ENCODE data around the gene POU2F1.

The POU2F1 gene

GRCh38 chr1:167274061-167274460 lies 53.4 kb downstream of the POU2F1 start:
- no peak overlapping the region for H3K18ac ChIP-seq (ENCODE audit: low read length)
- H2BK15ac ChIP-seq (ENCODE audit: low read length), result no peak overlapping the region
- H3K27me3 ChIP-seq (ENCODE audit: control insufficient read depth in 3 of 3, insufficient read depth in 3 of 3, low read depth in 1 of 3, low read length in 3 of 3), result no peaks in the 10 kb centered on the region
- no peak overlapping the region for H2AK5ac ChIP-seq (ENCODE audit: low read depth, low read length)
- H3K4me2 ChIP-seq (ENCODE audit: insufficient read depth, low read length, poor library complexity, severe bottlenecking), result no peak overlapping the region
- no peak overlapping the region for H3K27ac ChIP-seq (replicated peaks; ENCODE audit: low read length)
- H3K4ac ChIP-seq (ENCODE audit: low read length), result no peak overlapping the region
- peaks cover 8 to 10% of the 10 kb centered on the region in 2 donors for H3K4me1 ChIP-seq (ENCODE audit: control insufficient read depth in 2 of 2, insufficient read depth in 1 of 2, low read depth in 1 of 2, low read length in 2 of 2)
- no peak overlapping the region for H3K4me3 ChIP-seq (ENCODE audit: low read length in 2 of 2)
- H3K36me3 ChIP-seq (replicated peaks in 1 of 2; ENCODE audit: control insufficient read depth in 2 of 2, insufficient read depth in 2 of 2, low read length in 2 of 2), result no peaks in the 10 kb centered on the region
- H3K9me3 ChIP-seq (replicated peaks in 1 of 2; ENCODE audit: control insufficient read depth in 2 of 2, insufficient read depth in 1 of 2, low read depth in 1 of 2, low read length in 2 of 2), result no peaks in the 10 kb centered on the region
- no peak for DNase-seq (ENCODE audit: low spot score)
- peaks cover 2% of the 10 kb centered on the region for H3K79me1 ChIP-seq (ENCODE audit: low read depth, low read length)
- H4K8ac ChIP-seq (ENCODE audit: low read depth, low read length), result no peak overlapping the region
- H2BK5ac ChIP-seq (ENCODE audit: low read length), result no peak overlapping the region
- no peak overlapping the region for H2BK12ac ChIP-seq (ENCODE audit: low read length)
- H3K14ac ChIP-seq (ENCODE audit: low read length), result no peak overlapping the region
- WGBS, 2 donors (ENCODE audit: extremely low coverage in 2 of 2, insufficient read length in 2 of 2, insufficient replicate concordance in 1 of 2), result no CpG with 5 or more reads among the region's 1 CpG
- H2AFZ ChIP-seq (ENCODE audit: low read length), result no peak overlapping the region
- H4K91ac ChIP-seq (ENCODE audit: low read depth, low read length, poor library complexity), result no peak overlapping the region
- H2BK120ac ChIP-seq (ENCODE audit: low read depth, low read length), result no peak overlapping the region
- H3K9ac ChIP-seq (ENCODE audit: low read depth, low read length, poor library complexity), result no peak overlapping the region
- H3K23ac ChIP-seq (ENCODE audit: low read depth, low read length, poor library complexity), result no peak overlapping the region

- no peak overlapping the region for H3K4ac ChIP-seq (ENCODE audit: low read length)
- H3K27ac ChIP-seq (replicated peaks; ENCODE audit: low read length), result no peak overlapping the region
- no peak overlapping the region for H2AK5ac ChIP-seq (ENCODE audit: low read depth, low read length)
- no peak overlapping the region for H3K4me2 ChIP-seq (ENCODE audit: insufficient read depth, low read length, poor library complexity, severe bottlenecking)
- no peak overlapping the region for H2BK5ac ChIP-seq (ENCODE audit: low read length)
- H3K79me1 ChIP-seq (ENCODE audit: low read depth, low read length), result peaks cover 2% of the 10 kb centered on the region
- no peaks in the 10 kb centered on the region for H3K36me3 ChIP-seq (replicated peaks in 1 of 2; ENCODE audit: control insufficient read depth in 2 of 2, insufficient read depth in 2 of 2, low read length in 2 of 2)
- no peak overlapping the region for H2BK15ac ChIP-seq (ENCODE audit: low read length)
- H3K14ac ChIP-seq (ENCODE audit: low read length), result no peak overlapping the region
- H3K9ac ChIP-seq (ENCODE audit: low read depth, low read length, poor library complexity), result no peak overlapping the region
- no peak overlapping the region for H2AFZ ChIP-seq (ENCODE audit: low read length)
- no peak overlapping the region for H3K4me3 ChIP-seq (ENCODE audit: low read length in 2 of 2)
- no peak overlapping the region for H3K18ac ChIP-seq (ENCODE audit: low read length)
- no peak for DNase-seq (ENCODE audit: low spot score)
- no peaks in the 10 kb centered on the region for H3K9me3 ChIP-seq (replicated peaks in 1 of 2; ENCODE audit: control insufficient read depth in 2 of 2, insufficient read depth in 1 of 2, low read depth in 1 of 2, low read length in 2 of 2)
- WGBS, 2 donors (ENCODE audit: extremely low coverage in 2 of 2, insufficient read length in 2 of 2, insufficient replicate concordance in 1 of 2), result no CpG with 5 or more reads among the region's 3 CpGs
- no peak overlapping the region for H4K91ac ChIP-seq (ENCODE audit: low read depth, low read length, poor library complexity)
- no peak overlapping the region for H4K8ac ChIP-seq (ENCODE audit: low read depth, low read length)
- no peak overlapping the region for H3K23ac ChIP-seq (ENCODE audit: low read depth, low read length, poor library complexity)
- no peaks in the 10 kb centered on the region for H3K27me3 ChIP-seq (ENCODE audit: control insufficient read depth in 3 of 3, insufficient read depth in 3 of 3, low read depth in 1 of 3, low read length in 3 of 3)
- no peak overlapping the region for H2BK12ac ChIP-seq (ENCODE audit: low read length)
- peaks cover 0 to 8% of the 10 kb centered on the region in 2 donors for H3K4me1 ChIP-seq (ENCODE audit: control insufficient read depth in 2 of 2, insufficient read depth in 1 of 2, low read depth in 1 of 2, low read length in 2 of 2)
- no peak overlapping the region for H2BK120ac ChIP-seq (ENCODE audit: low read depth, low read length)
Observed at GRCh38 chr1:167276969-167277368, 56.3 kb downstream of the POU2F1 start.

GRCh38 chr1:167278497-167278896 lies 57.8 kb downstream of the POU2F1 start:
- peaks cover 2% of the 10 kb centered on the region for H3K79me1 ChIP-seq (ENCODE audit: low read depth, low read length)
- no peaks in the 10 kb centered on the region for H3K27me3 ChIP-seq (ENCODE audit: control insufficient read depth in 3 of 3, insufficient read depth in 3 of 3, low read depth in 1 of 3, low read length in 3 of 3)
- H3K23ac ChIP-seq (ENCODE audit: low read depth, low read length, poor library complexity), result no peak overlapping the region
- H3K14ac ChIP-seq (ENCODE audit: low read length), result no peak overlapping the region
- H2BK15ac ChIP-seq (ENCODE audit: low read length), result no peak overlapping the region
- H3K36me3 ChIP-seq (replicated peaks in 1 of 2; ENCODE audit: control insufficient read depth in 2 of 2, insufficient read depth in 2 of 2, low read length in 2 of 2), result no peaks in the 10 kb centered on the region
- H3K4ac ChIP-seq (ENCODE audit: low read length), result no peak overlapping the region
- no peak overlapping the region for H2AFZ ChIP-seq (ENCODE audit: low read length)
- H3K9me3 ChIP-seq (replicated peaks in 1 of 2; ENCODE audit: control insufficient read depth in 2 of 2, insufficient read depth in 1 of 2, low read depth in 1 of 2, low read length in 2 of 2), result no peaks in the 10 kb centered on the region
- H4K91ac ChIP-seq (ENCODE audit: low read depth, low read length, poor library complexity), result no peak overlapping the region
- no peak overlapping the region for H3K27ac ChIP-seq (replicated peaks; ENCODE audit: low read length)
- no peak for DNase-seq (ENCODE audit: low spot score)
- H2BK120ac ChIP-seq (ENCODE audit: low read depth, low read length), result no peak overlapping the region
- no CpG with 5 or more reads among the region's 5 CpGs for WGBS, 2 donors (ENCODE audit: extremely low coverage in 2 of 2, insufficient read length in 2 of 2, insufficient replicate concordance in 1 of 2)
- H3K4me2 ChIP-seq (ENCODE audit: insufficient read depth, low read length, poor library complexity, severe bottlenecking), result no peak overlapping the region
- H4K8ac ChIP-seq (ENCODE audit: low read depth, low read length), result no peak overlapping the region
- no peak overlapping the region for H2BK12ac ChIP-seq (ENCODE audit: low read length)
- H2AK5ac ChIP-seq (ENCODE audit: low read depth, low read length), result no peak overlapping the region
- no peak overlapping the region for H2BK5ac ChIP-seq (ENCODE audit: low read length)
- no peak overlapping the region for H3K18ac ChIP-seq (ENCODE audit: low read length)
- H3K4me1 ChIP-seq (ENCODE audit: control insufficient read depth in 2 of 2, insufficient read depth in 1 of 2, low read depth in 1 of 2, low read length in 2 of 2), result peaks cover 0 to 3% of the 10 kb centered on the region in 2 donors
- no peak overlapping the region for H3K9ac ChIP-seq (ENCODE audit: low read depth, low read length, poor library complexity)
- no peak overlapping the region for H3K4me3 ChIP-seq (ENCODE audit: low read length in 2 of 2)

GRCh38 chr1:167280912-167281311 lies 60.2 kb downstream of the POU2F1 start:
- Histone ChIP-seq H2BK5ac (ENCODE audit: low read length) (no peak overlapping the region), H3K9ac (ENCODE audit: low read depth, low read length, poor library complexity) (no peak overlapping the region), H2BK12ac (ENCODE audit: low read length) (no peak overlapping the region), H3K14ac (ENCODE audit: low read length) (no peak overlapping the region), H2BK120ac (ENCODE audit: low read depth, low read length) (no peak overlapping the region), H3K4me3 (ENCODE audit: low read length in 2 of 2) (no peak overlapping the region), H2AK5ac (ENCODE audit: low read depth, low read length) (no peak overlapping the region), H3K27ac (replicated peaks; ENCODE audit: low read length) (no peak overlapping the region), H2AFZ (ENCODE audit: low read length) (no peak overlapping the region), H3K36me3 (replicated peaks in 1 of 2; ENCODE audit: control insufficient read depth in 2 of 2, insufficient read depth in 2 of 2, low read length in 2 of 2) (no peaks in the 10 kb centered on the region), H3K4ac (ENCODE audit: low read length) (no peak overlapping the region), H2BK15ac (ENCODE audit: low read length) (no peak overlapping the region), H3K23ac (ENCODE audit: low read depth, low read length, poor library complexity) (no peak overlapping the region), H3K9me3 (replicated peaks in 1 of 2; ENCODE audit: control insufficient read depth in 2 of 2, insufficient read depth in 1 of 2, low read depth in 1 of 2, low read length in 2 of 2) (no peaks in the 10 kb centered on the region), H4K8ac (ENCODE audit: low read depth, low read length) (no peak overlapping the region), H3K27me3 (ENCODE audit: control insufficient read depth in 3 of 3, insufficient read depth in 3 of 3, low read depth in 1 of 3, low read length in 3 of 3) (no peaks in the 10 kb centered on the region), H3K18ac (ENCODE audit: low read length) (no peak overlapping the region), H4K91ac (ENCODE audit: low read depth, low read length, poor library complexity) (no peak overlapping the region), H3K79me1 (ENCODE audit: low read depth, low read length) (peaks cover 2% of the 10 kb centered on the region), H3K4me1 (ENCODE audit: control insufficient read depth in 2 of 2, insufficient read depth in 1 of 2, low read depth in 1 of 2, low read length in 2 of 2) (peaks cover 0 to 2% of the 10 kb centered on the region in 2 donors), H3K4me2 (ENCODE audit: insufficient read depth, low read length, poor library complexity, severe bottlenecking) (no peak overlapping the region)
- no CpG with 5 or more reads among the region's 3 CpGs for WGBS, 2 donors (ENCODE audit: extremely low coverage in 2 of 2, insufficient read length in 2 of 2, insufficient replicate concordance in 1 of 2)
- no peak for DNase-seq (ENCODE audit: low spot score)
